Measurements from ENCODE around the gene CATSPERE. TPM values are rescaled to one million over a fixed set of nuclear protein-coding genes. Genes with fewer than 3 reads are reported as not detected.

Gene CATSPERE
- total RNA-seq, 1 donor from 2014 or later = 1.1 TPM

- no peak for ATAC-seq
- Histone ChIP-seq H3K36me3 (no peaks in the 10 kb centered on the region), H3K4me1 (peaks cover 4% of the 10 kb centered on the region), H3K4me3 (no peak overlapping the region), H3K27ac (no peak overlapping the region), H3K27me3 (no peaks in the 10 kb centered on the region), H3K9me3 (no peaks in the 10 kb centered on the region)
- intact Hi-C loops (cut with DNase I) = no loop called here
- no peak for DNase-seq
- TF ChIP-seq, protein P1, sequence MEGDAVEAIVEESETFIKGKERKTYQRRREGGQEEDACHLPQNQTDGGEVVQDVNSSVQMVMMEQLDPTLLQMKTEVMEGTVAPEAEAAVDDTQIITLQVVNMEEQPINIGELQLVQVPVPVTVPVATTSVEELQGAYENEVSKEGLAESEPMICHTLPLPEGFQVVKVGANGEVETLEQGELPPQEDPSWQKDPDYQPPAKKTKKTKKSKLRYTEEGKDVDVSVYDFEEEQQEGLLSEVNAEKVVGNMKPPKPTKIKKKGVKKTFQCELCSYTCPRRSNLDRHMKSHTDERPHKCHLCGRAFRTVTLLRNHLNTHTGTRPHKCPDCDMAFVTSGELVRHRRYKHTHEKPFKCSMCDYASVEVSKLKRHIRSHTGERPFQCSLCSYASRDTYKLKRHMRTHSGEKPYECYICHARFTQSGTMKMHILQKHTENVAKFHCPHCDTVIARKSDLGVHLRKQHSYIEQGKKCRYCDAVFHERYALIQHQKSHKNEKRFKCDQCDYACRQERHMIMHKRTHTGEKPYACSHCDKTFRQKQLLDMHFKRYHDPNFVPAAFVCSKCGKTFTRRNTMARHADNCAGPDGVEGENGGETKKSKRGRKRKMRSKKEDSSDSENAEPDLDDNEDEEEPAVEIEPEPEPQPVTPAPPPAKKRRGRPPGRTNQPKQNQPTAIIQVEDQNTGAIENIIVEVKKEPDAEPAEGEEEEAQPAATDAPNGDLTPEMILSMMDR (IDR thresholded peaks at IDR 0.05) = no peak
Observed at GRCh38 chr1:244647819-244648218, 186.7 kb downstream of the CATSPERE start.

- Histone ChIP-seq H3K36me3 (no peaks in the 10 kb centered on the region), H3K27ac (peak overlapping the region; percentile 97), H3K9me3 (no peaks in the 10 kb centered on the region), H3K4me3 (peak overlapping the region; percentile 93), H3K4me1 (peaks cover 22% of the 10 kb centered on the region), H3K27me3 (no peaks in the 10 kb centered on the region)
- TF ChIP-seq, protein P1 (IDR thresholded peaks at IDR 0.05) = no peak
- ATAC-seq = no peak
- intact Hi-C loops (cut with DNase I) = no loop called here
- DNase-seq = no peak
Observed at GRCh38 chr1:244651956-244652622, 191.0 kb downstream of the CATSPERE start.

- Histone ChIP-seq H3K9me3 (no peaks in the 10 kb centered on the region), H3K36me3 (no peaks in the 10 kb centered on the region), H3K27me3 (no peaks in the 10 kb centered on the region), H3K27ac (peak within 1 kb of the TSS; percentile 97), H3K4me3 (peak within 1 kb of the TSS; percentile 93), H3K4me1 (peaks cover 26% of the 10 kb centered on the region)
- TF ChIP-seq, protein P1 (IDR thresholded peaks at IDR 0.05) = peak; percentile 51
- intact Hi-C loops (cut with DNase I) = no loop called here
- DNase-seq (peak; percentile 98), ATAC-seq (peak; percentile 97)
Observed at GRCh38 chr1:244652623-244653438, 191.8 kb downstream of the CATSPERE start, which contains the start of gene DESI2. Gene DESI2 (plus strand): TSS chr1:244653126. CDS start chr1:244653314, 188 bp downstream.

DNA sequence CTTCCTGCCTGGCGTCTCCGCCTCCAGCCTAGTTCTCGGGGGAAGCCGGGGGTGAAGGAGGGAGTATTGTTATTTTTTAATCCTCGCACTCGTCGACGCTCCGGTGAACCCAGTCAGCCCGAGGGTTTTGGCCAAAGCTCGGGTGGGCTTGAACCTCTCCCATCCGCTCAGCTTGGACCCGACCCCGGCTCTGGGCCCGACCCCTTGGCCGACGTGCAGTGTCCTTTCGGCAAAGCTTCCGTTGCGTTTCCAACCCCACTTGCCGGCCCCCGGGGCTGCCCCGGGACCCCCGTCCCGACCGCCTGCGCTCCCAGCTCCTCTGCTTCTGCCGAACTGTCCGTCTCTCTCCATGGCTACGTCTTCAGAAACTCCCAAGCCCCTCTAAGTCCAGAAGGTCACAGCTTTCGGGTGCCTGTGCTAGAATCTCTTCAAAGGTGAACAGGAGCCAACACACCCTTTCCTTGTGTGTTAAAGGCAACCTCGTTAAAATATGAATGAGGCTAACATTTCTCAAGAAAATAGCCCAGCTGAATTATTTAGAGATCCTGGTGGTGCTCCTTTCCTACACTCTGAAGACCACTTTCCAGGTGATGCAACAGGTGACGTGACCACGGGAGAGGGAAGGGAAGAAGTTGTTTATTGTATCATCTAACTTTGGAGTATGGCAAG lies 192.5 kb downstream of the CATSPERE start:
- ATAC-seq (no peak), DNase-seq (no peak)
- Histone ChIP-seq H3K27me3 (no peaks in the 10 kb centered on the region), H3K9me3 (no peaks in the 10 kb centered on the region), H3K4me1 (peaks cover 33% of the 10 kb centered on the region), H3K27ac (peak overlapping the region; percentile 97), H3K4me3 (peak overlapping the region; percentile 93), H3K36me3 (no peaks in the 10 kb centered on the region)
- TF ChIP-seq, protein P1 (IDR thresholded peaks at IDR 0.05) = no peak
- intact Hi-C loops (cut with DNase I) = no loop called here

- TF ChIP-seq, protein P1 (IDR thresholded peaks at IDR 0.05) = no peak
- H3K4me1 ChIP-seq = peaks cover 41% of the 10 kb centered on the region
- intact Hi-C loops (cut with DNase I) = no loop called here
- H3K36me3 ChIP-seq = no peaks in the 10 kb centered on the region
- no peak for DNase-seq
- no peaks in the 10 kb centered on the region for H3K27me3 ChIP-seq
- H3K9me3 ChIP-seq = no peaks in the 10 kb centered on the region
- peak overlapping the region; percentile 93 for H3K4me3 ChIP-seq
- no peak for ATAC-seq
- H3K27ac ChIP-seq = peak overlapping the region; percentile 97
Observed at GRCh38 chr1:244654108-244655038, 193.3 kb downstream of the CATSPERE start.
